HepG2 (cell line): ENCODE results near the gene RPS6KB2. TPM values are rescaled to one million over a fixed set of nuclear protein-coding genes. Genes with fewer than 3 reads are reported as not detected.

ENCODE experiments used
- FOSL2 ChIP-seq: sonication (generic); formaldehyde crosslinking; IDR thresholded peaks from 2 replicates; pipeline ENCODE4 v1.4.0; 2020; ENCODE audit warnings: missing genetic modification reagents
- LCORL ChIP-seq, 2 experiments: fragments of 450-650 bp in 1 of 2; sonication (generic) in 1 of 2; formaldehyde crosslinking in 1 of 2; IDR thresholded peaks; 2 replicates each; pipeline versions ENCODE4 v1.5.0 to v1.6.1; 2017 to 2020; ENCODE audit warnings: antibody characterized with exemption in 1 of 2, missing genetic modification reagents in 1 of 2
- MEIS1 ChIP-seq: sonication (generic); formaldehyde crosslinking; IDR thresholded peaks from 2 replicates; pipeline ENCODE4 v1.9.0; 2021; ENCODE audit warnings: mild to moderate bottlenecking, missing genetic modification reagents, moderate library complexity, borderline replicate concordance
- MYNN ChIP-seq: sonication (generic); formaldehyde crosslinking; IDR thresholded peaks from 2 replicates; pipeline ENCODE4 v1.4.0; 2020; ENCODE audit warnings: mild to moderate bottlenecking, low read depth, missing genetic modification reagents
- RBAK ChIP-seq: sonication (generic); formaldehyde crosslinking; IDR thresholded peaks from 2 replicates; pipeline ENCODE4 v1.5.1; 2020; ENCODE audit warnings: mild to moderate bottlenecking, missing genetic modification reagents
- RNF2 ChIP-seq: fragments of 450-650 bp; conservative IDR thresholded peaks from 2 replicates; pipeline ENCODE4 v1.6.1; 2016; ENCODE audit warnings: low read depth
- TCF12 ChIP-seq, 2 experiments: fragments of 450-650 bp in 1 of 2; sonication (generic) in 1 of 2; formaldehyde crosslinking in 1 of 2; IDR thresholded peaks; 2 replicates each; pipeline versions ENCODE4 v1.6.1 to v1.8.0; 2017 to 2022; ENCODE audit warnings: antibody characterized with exemption in 1 of 2, mild to moderate bottlenecking in 1 of 2, missing genetic modification reagents in 1 of 2, moderate library complexity in 1 of 2
- TRIM24 ChIP-seq: sonication (generic); formaldehyde crosslinking; IDR thresholded peaks from 2 replicates; pipeline ENCODE4 v1.8.0; 2022; ENCODE audit warnings: mild to moderate bottlenecking, missing genetic modification reagents
- ZFP41 ChIP-seq: sonication (generic); formaldehyde crosslinking; IDR thresholded peaks from 2 replicates; pipeline ENCODE4 v1.4.0; 2020; ENCODE audit warnings: mild to moderate bottlenecking, missing genetic modification reagents, borderline replicate concordance
- ZNF510 ChIP-seq: sonication (generic); formaldehyde crosslinking; IDR thresholded peaks from 2 replicates; pipeline ENCODE4 v1.4.0; 2020; ENCODE audit warnings: low read depth, mild to moderate bottlenecking, missing genetic modification reagents
- ZNF563 ChIP-seq: sonication (generic); formaldehyde crosslinking; IDR thresholded peaks from 2 replicates; pipeline ENCODE4 v1.8.0; 2022; ENCODE audit warnings: mild to moderate bottlenecking, moderate library complexity, missing genetic modification reagents
- ZNF747 ChIP-seq: sonication (generic); formaldehyde crosslinking; IDR thresholded peaks from 2 replicates; pipeline ENCODE4 v1.8.1; 2023; ENCODE audit warnings: missing genetic modification reagents, mild to moderate bottlenecking, borderline replicate concordance
- ZZZ3 ChIP-seq: sonication (generic); formaldehyde crosslinking; IDR thresholded peaks from 2 replicates; pipeline ENCODE4 v1.4.0; 2020; ENCODE audit warnings: missing genetic modification reagents, mild to moderate bottlenecking, borderline replicate concordance
- polyA plus RNA-seq, 8 experiments: library from polyadenylated mRNA; depleted of rRNA in 3 of 8; stranded (reverse) in 7 of 8; unstranded in 1 of 8; fragments of >200 nt; fragmentation: Illumina TruSeq in 4 of 8; extraction: Trizol in 4 of 8; gene quantifications; 2 replicates each; pipeline versions ENCODE4 v1.2.1 to v1.2.3, GENCODE V29; 2011 to 2016; ENCODE audit warnings: low read depth in 4 of 8, missing spikeins in 1 of 8, mixed read lengths in 1 of 8; ENCODE audit not compliant: insufficient read depth in 1 of 8
- total RNA-seq, 5 experiments: library from RNA; depleted of rRNA; stranded (reverse); fragments of >200 nt; fragmentation: Illumina TruSeq; extraction: Trizol; gene quantifications; 2 replicates each; pipeline ENCODE4 v1.2.3, GENCODE V29; 2016; ENCODE audit warnings: low read depth in 1 of 5
- TF ChIP-seq, protein P1 (sequence below): sonication (generic); formaldehyde crosslinking; IDR thresholded peaks from 2 replicates; pipeline ENCODE4 v1.5.0; 2020; ENCODE audit warnings: missing genetic modification reagents
- TF ChIP-seq, protein P2 (sequence below): sonication (generic); formaldehyde crosslinking; IDR thresholded peaks from 2 replicates; pipeline ENCODE4 v1.5.1; 2020; ENCODE audit warnings: missing genetic modification reagents, mild to moderate bottlenecking, borderline replicate concordance
- TF ChIP-seq, protein P3 (sequence below): fragments of 450-650 bp; IDR thresholded peaks from 2 replicates; pipeline ENCODE4 v1.6.1; 2017; ENCODE audit warnings: mild to moderate bottlenecking
- TF ChIP-seq, protein P4 (sequence below): sonication (generic); formaldehyde crosslinking; IDR thresholded peaks from 2 replicates; pipeline ENCODE4 v1.5.0; 2020; ENCODE audit warnings: missing genetic modification reagents

RPS6KB2 gene
- total and polyA plus RNA-seq, 2 of the 13 experiments (the other 11 are each of a cell fraction or from before 2014, with no cell fraction given): 52.9 to 54.8 TPM

DNA sequence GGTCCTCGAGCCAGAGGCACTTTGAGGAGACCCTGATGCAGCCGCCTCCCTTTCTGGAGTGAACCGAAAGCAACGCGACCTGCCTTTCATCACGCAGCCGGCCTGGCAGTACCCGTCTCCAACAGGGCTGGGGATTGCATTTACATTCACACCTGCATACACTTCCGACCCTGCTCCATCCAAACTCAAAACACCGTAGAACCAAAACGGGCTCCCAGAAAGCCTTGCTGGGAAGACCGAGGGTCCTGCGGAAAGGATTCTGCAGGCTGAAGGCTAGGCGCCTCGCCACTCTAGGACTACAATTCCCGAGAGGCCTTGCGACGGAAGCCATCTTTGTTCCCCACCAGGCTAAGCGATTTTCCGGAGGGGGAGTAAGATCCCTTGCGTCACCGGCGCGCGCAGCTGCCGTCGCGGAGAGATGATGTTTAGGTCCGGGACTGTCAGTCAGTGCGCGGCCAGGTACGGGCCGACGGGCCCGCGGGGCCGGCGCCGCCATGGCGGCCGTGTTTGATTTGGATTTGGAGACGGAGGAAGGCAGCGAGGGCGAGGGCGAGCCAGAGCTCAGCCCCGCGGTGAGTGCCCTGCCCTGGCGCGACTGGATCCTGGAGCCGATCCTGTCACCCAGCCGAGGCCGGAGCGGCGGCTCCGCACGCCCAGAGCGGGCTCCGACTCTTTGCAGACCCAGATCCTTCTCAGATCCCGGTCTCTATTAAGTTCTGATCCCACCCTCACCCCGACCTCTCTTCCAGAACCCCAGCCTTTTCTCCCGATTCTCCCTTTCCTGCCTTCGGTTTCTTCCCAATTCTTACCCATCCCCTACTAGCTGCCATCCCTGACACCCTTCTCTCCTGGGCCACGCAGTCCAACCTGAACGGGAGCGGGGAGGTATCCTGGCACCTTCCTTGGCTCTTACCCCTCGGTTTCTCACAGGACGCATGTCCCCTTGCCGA is at the start of gene RPS6KB2 (continued):
- TF ChIP-seq, protein P1, sequence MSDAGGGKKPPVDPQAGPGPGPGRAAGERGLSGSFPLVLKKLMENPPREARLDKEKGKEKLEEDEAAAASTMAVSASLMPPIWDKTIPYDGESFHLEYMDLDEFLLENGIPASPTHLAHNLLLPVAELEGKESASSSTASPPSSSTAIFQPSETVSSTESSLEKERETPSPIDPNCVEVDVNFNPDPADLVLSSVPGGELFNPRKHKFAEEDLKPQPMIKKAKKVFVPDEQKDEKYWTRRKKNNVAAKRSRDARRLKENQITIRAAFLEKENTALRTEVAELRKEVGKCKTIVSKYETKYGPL: no peak
- TF ChIP-seq RBAK (CRISPR knock-in tag): no peak
- no peak for TF ChIP-seq TRIM24 (CRISPR knock-in tag)
- TF ChIP-seq ZZZ3 (CRISPR knock-in tag): peak; percentile 71; the same call in 1 of the 2 replicates
- TF ChIP-seq LCORL (IDR thresholded peaks at IDR 0.05): no peak
- TF ChIP-seq LCORL (CRISPR knock-in tag; IDR thresholded peaks at IDR 0.05): peak; percentile 59
- no peak for TF ChIP-seq TCF12 (IDR thresholded peaks at IDR 0.05)
- TF ChIP-seq TCF12 (CRISPR knock-in tag; IDR thresholded peaks at IDR 0.05): no peak
- TF ChIP-seq ZNF510: no peak
- no peak for TF ChIP-seq ZFP41 (CRISPR knock-in tag)
- peak; percentile 43; the same call in 1 of the 2 replicates for TF ChIP-seq ZNF747 (CRISPR knock-in tag)
- TF ChIP-seq, protein P2, sequence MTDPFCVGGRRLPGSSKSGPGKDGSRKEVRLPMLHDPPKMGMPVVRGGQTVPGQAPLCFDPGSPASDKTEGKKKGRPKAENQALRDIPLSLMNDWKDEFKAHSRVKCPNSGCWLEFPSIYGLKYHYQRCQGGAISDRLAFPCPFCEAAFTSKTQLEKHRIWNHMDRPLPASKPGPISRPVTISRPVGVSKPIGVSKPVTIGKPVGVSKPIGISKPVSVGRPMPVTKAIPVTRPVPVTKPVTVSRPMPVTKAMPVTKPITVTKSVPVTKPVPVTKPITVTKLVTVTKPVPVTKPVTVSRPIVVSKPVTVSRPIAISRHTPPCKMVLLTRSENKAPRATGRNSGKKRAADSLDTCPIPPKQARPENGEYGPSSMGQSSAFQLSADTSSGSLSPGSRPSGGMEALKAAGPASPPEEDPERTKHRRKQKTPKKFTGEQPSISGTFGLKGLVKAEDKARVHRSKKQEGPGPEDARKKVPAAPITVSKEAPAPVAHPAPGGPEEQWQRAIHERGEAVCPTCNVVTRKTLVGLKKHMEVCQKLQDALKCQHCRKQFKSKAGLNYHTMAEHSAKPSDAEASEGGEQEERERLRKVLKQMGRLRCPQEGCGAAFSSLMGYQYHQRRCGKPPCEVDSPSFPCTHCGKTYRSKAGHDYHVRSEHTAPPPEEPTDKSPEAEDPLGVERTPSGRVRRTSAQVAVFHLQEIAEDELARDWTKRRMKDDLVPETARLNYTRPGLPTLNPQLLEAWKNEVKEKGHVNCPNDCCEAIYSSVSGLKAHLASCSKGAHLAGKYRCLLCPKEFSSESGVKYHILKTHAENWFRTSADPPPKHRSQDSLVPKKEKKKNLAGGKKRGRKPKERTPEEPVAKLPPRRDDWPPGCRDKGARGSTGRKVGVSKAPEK (CRISPR knock-in tag): no peak
- TF ChIP-seq MYNN (CRISPR knock-in tag): no peak
- TF ChIP-seq, protein P3, sequence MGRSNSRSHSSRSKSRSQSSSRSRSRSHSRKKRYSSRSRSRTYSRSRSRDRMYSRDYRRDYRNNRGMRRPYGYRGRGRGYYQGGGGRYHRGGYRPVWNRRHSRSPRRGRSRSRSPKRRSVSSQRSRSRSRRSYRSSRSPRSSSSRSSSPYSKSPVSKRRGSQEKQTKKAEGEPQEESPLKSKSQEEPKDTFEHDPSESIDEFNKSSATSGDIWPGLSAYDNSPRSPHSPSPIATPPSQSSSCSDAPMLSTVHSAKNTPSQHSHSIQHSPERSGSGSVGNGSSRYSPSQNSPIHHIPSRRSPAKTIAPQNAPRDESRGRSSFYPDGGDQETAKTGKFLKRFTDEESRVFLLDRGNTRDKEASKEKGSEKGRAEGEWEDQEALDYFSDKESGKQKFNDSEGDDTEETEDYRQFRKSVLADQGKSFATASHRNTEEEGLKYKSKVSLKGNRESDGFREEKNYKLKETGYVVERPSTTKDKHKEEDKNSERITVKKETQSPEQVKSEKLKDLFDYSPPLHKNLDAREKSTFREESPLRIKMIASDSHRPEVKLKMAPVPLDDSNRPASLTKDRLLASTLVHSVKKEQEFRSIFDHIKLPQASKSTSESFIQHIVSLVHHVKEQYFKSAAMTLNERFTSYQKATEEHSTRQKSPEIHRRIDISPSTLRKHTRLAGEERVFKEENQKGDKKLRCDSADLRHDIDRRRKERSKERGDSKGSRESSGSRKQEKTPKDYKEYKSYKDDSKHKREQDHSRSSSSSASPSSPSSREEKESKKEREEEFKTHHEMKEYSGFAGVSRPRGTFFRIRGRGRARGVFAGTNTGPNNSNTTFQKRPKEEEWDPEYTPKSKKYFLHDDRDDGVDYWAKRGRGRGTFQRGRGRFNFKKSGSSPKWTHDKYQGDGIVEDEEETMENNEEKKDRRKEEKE: no peak
- peak; percentile 16; the same call in 1 of the 2 replicates for TF ChIP-seq ZNF563 (CRISPR knock-in tag)
- TF ChIP-seq FOSL2: peak; percentile 75
- TF ChIP-seq, protein P4, sequence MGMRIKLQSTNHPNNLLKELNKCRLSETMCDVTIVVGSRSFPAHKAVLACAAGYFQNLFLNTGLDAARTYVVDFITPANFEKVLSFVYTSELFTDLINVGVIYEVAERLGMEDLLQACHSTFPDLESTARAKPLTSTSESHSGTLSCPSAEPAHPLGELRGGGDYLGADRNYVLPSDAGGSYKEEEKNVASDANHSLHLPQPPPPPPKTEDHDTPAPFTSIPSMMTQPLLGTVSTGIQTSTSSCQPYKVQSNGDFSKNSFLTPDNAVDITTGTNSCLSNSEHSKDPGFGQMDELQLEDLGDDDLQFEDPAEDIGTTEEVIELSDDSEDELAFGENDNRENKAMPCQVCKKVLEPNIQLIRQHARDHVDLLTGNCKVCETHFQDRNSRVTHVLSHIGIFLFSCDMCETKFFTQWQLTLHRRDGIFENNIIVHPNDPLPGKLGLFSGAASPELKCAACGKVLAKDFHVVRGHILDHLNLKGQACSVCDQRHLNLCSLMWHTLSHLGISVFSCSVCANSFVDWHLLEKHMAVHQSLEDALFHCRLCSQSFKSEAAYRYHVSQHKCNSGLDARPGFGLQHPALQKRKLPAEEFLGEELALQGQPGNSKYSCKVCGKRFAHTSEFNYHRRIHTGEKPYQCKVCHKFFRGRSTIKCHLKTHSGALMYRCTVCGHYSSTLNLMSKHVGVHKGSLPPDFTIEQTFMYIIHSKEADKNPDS (CRISPR knock-in tag): no peak
- TF ChIP-seq MEIS1 (CRISPR knock-in tag): peak; percentile 96
- TF ChIP-seq RNF2: no peak
